22Rv1 (cell line): Measurements from ENCODE around the gene HDHD2.

Experiments used
- CTCF ChIP-seq: fragments of 450-650 bp; IDR thresholded peaks from 2 replicates; pipeline ENCODE4 v1.5.1; 2017; ENCODE audit warnings: mild to moderate bottlenecking
- ZFX ChIP-seq: fragments of 450-650 bp; IDR thresholded peaks from 2 replicates; pipeline ENCODE4 v1.6.1; 2017; ENCODE audit warnings: antibody characterized with exemption, borderline replicate concordance

GRCh38 chr18:47081578-47081977 is 68.7 kb downstream of the HDHD2 start:
- TF ChIP-seq CTCF (no peak), ZFX (no peak)
